Endothelial cell of umbilical vein (primary cell): ENCODE measurements around the gene HOXB5.

Experiments used
- CTCF ChIP-seq, 2 donors: IDR thresholded peaks; 1 replicate in 1 of 2; 2 replicates in 1 of 2; pipeline ENCODE4 v1.5.1; 2011; ENCODE audit warnings: low read length in 2 of 2, mild to moderate bottlenecking in 2 of 2, moderate library complexity in 2 of 2, control low read depth in 1 of 2, inconsistent platforms in 1 of 2, low read depth in 1 of 2; ENCODE audit not compliant: insufficient read depth in 1 of 2; ENCODE audit errors: extremely low read depth in 1 of 2
- POLR2AphosphoS5 ChIP-seq: IDR thresholded peaks from 2 replicates; pipeline ENCODE4 v1.6.1; 2012; ENCODE audit warnings: low read depth, mild to moderate bottlenecking, control low read depth, low read length, moderate library complexity; ENCODE audit not compliant: insufficient read depth

GRCh38 chr17:48545022-48545375, 48.6 kb downstream of the HOXB5 start, which contains the start of gene HOXB2:
- TF ChIP-seq CTCF (IDR thresholded peaks at IDR 0.05; ENCODE audit: extremely low read depth in 1 of 2, insufficient read depth in 1 of 2, low read depth in 1 of 2, low read length in 2 of 2): no peak
- TF ChIP-seq POLR2AphosphoS5: no peak
